K562 (cell line): ENCODE results near the gene PRLH. TPM values are rescaled to one million over a fixed set of nuclear protein-coding genes. Genes with fewer than 3 reads are reported as not detected.

Experiments used
- ATAC-seq: fragments of 200-7000 bp; cut with Tn5 transposase; 3 replicates; pipeline ENCODE4 v1.9.1; 2020; ENCODE audit warnings: moderate library complexity
- BruUV-seq: library from RNA; stranded (reverse); fragments of 400-500 nt; replicated peaks from 2 replicates; lab custom pipeline; 2021; lab: Mats Ljungman, UMichigan
- CTCF ChIA-PET: fragments of 300-600 bp; formaldehyde crosslinking; extraction: SDS; loops from one replicate; lab custom pipeline; 2021; ENCODE audit warnings: low intra/inter-chr PET ratio; lab: Yijun Ruan, JAX
- POLR2A ChIA-PET: fragments of 300-600, 350-650 bp; sonication (Branson Sonifier 250); formaldehyde crosslinking; extraction: SDS; loops from one replicate; lab custom pipeline; 2021; ENCODE audit warnings: antibody characterized with exemption, inconsistent platforms; lab: Yijun Ruan, JAX
- DNase-seq, 4 experiments: peaks; one replicate each; pipeline versions ENCODE4 v3.0.0 to v3.0.0-alpha.2; 2011 to 2018; ENCODE audit warnings: low spot score in 3 of 4, mixed read lengths in 3 of 4; ENCODE audit errors: extremely low read depth in 1 of 4
- FAIRE-seq: peaks from 2 replicates; lab custom pipeline; 2011; peaks lifted over from hg19 to GRCh38; lab: Jason Lieb, UNC
- H2AFZ ChIP-seq: 2 replicates; pipeline ENCODE4 v1.6.0; 2011; ENCODE audit warnings: low read depth, low read length, control low read depth, inconsistent platforms
- H3K27ac ChIP-seq: fragments of 200-600 bp; 3 replicates; pipeline ENCODE4 v1.8.0; 2011; ENCODE audit warnings: low read depth, mild to moderate bottlenecking, control low read depth, inconsistent platforms, low read length, moderate library complexity, mixed read lengths; ENCODE audit errors: extremely low read depth
- H3K27me3 ChIP-seq, 2 experiments: fragments of 300-600 bp in 1 of 2; 2 replicates in 1 of 2; 3 replicates in 1 of 2; pipeline versions ENCODE4 v1.6.0 to v1.8.0; 2011; ENCODE audit warnings: inconsistent platforms in 2 of 2, low read length in 2 of 2, mild to moderate bottlenecking in 1 of 2, mixed read lengths in 1 of 2, moderate library complexity in 1 of 2; ENCODE audit not compliant: control insufficient read depth in 2 of 2, insufficient read depth in 2 of 2
- H3K36me3 ChIP-seq: fragments of 300-600 bp; 3 replicates; pipeline ENCODE4 v1.8.0; 2011; ENCODE audit warnings: mild to moderate bottlenecking, low read length, inconsistent platforms; ENCODE audit not compliant: control insufficient read depth, insufficient read depth
- H3K4me1 ChIP-seq, 2 experiments: fragments of 200-600 bp in 1 of 2; replicated peaks in 1 of 2; 2 replicates in 1 of 2; 3 replicates in 1 of 2; pipeline versions ENCODE4 v1.5.1 to v1.8.0; 2011; ENCODE audit warnings: inconsistent platforms in 2 of 2, low read length in 2 of 2, mild to moderate bottlenecking in 1 of 2, mixed read lengths in 1 of 2, moderate library complexity in 1 of 2; ENCODE audit not compliant: control insufficient read depth in 2 of 2, insufficient read depth in 2 of 2
- H3K4me2 ChIP-seq: 2 replicates; pipeline ENCODE4 v1.6.1; 2011; ENCODE audit warnings: low read length, control low read depth, inconsistent platforms, mixed read lengths; ENCODE audit not compliant: insufficient read depth
- H3K4me3 ChIP-seq: fragments of 200-600 bp; sonication (generic), shearing (Covaris generic); 2 replicates; pipeline ENCODE4 v1.5.1; 2016; ENCODE audit warnings: control low read depth, inconsistent platforms
- H3K79me2 ChIP-seq: fragments of 200-600 bp; 3 replicates; pipeline ENCODE4 v1.8.0; 2011; ENCODE audit warnings: low read length, inconsistent platforms; ENCODE audit not compliant: control insufficient read depth, insufficient read depth
- H3K9ac ChIP-seq, 2 experiments: 2 replicates each; pipeline versions ENCODE4 v1.6.0 to v1.6.1; 2011; ENCODE audit warnings: low read depth in 2 of 2, low read length in 2 of 2, control low read depth in 1 of 2, inconsistent platforms in 1 of 2, mild to moderate bottlenecking in 1 of 2, mixed read lengths in 1 of 2; ENCODE audit not compliant: insufficient read depth in 1 of 2
- H3K9me1 ChIP-seq: one replicate; pipeline ENCODE4 v1.6.0; 2011; ENCODE audit warnings: inconsistent platforms, mild to moderate bottlenecking, low read length, moderate library complexity; ENCODE audit not compliant: control insufficient read depth, insufficient read depth
- H3K9me3 ChIP-seq: replicated peaks from 2 replicates; pipeline ENCODE4 v1.5.1; 2011; ENCODE audit warnings: low read depth, low read length, inconsistent platforms; ENCODE audit not compliant: control insufficient read depth, insufficient read depth
- H4K20me1 ChIP-seq: replicated peaks from 2 replicates; pipeline ENCODE4 v1.6.1; 2011; ENCODE audit warnings: low read length, inconsistent platforms, mixed read lengths; ENCODE audit not compliant: control insufficient read depth, insufficient read depth
- MECOM ChIP-seq: fragments of 250-450 bp; sonication (Bioruptor Pico); IDR thresholded peaks from 2 replicates; pipeline ENCODE4 v1.8.0; 2022; ENCODE audit warnings: inconsistent platforms
- WGBS: fragments of 100-300 bp; shearing (Covaris generic); methylation state at CpG from one replicate; pipeline ENCODE4 v1.1.6; 2016; ENCODE audit warnings: low coverage, mixed read lengths; ENCODE audit not compliant: insufficient coverage; ENCODE audit errors: missing lambda C conversion rate; 5-methylcytosine and 5-hydroxymethylcytosine counted together
- in situ Hi-C: fragments of 300-500 bp; cut with MboI; formaldehyde crosslinking; loops from 4 replicates; pipeline ENCODE4 v1.15.0; 2018; ENCODE audit warnings: inconsistent platforms, mixed read lengths
- intact Hi-C: fragments of 100-400 bp; cut with micrococcal nuclease; formaldehyde crosslinking; loops from 2 replicates; pipeline ENCODE4 v1.14.2; 2022
- polyA plus RNA-seq, 8 experiments: library from polyadenylated mRNA; depleted of rRNA in 4 of 8; stranded (reverse) in 5 of 8; unstranded in 3 of 8; fragments of >200 nt; fragmentation: Nextera tagmentation in 2 of 8; fragmentation: Illumina TruSeq in 1 of 8; extraction: Ambion mirVana in 2 of 8; extraction: Trizol in 1 of 8; gene quantifications; 2 replicates each; pipeline versions ENCODE4 v1.2.1 to v1.2.3, GENCODE V29; 2011 to 2014; ENCODE audit warnings: inconsistent platforms in 1 of 8, missing spikeins in 1 of 8
- total RNA-seq, 7 experiments: library from RNA; depleted of rRNA in 6 of 7; stranded (reverse); fragments of >200 nt in 6 of 7; fragmentation: Illumina TruSeq in 2 of 7; extraction: Trizol in 2 of 7; gene quantifications; 2 replicates each; pipeline versions ENCODE4 v1.2.1 to v1.2.3, GENCODE V29; 2011 to 2021; ENCODE audit warnings: low replicate concordance in 1 of 7
- TF ChIP-seq, protein P1 (sequence below), 2 experiments: fragments of 450-650 bp; formaldehyde crosslinking in 1 of 2; IDR thresholded peaks; 2 replicates each; pipeline versions ENCODE4 v1.4.0 to v1.6.1; 2014 to 2020; ENCODE audit warnings: mild to moderate bottlenecking in 2 of 2, borderline replicate concordance in 1 of 2, low read depth in 1 of 2

Gene PRLH
- total and polyA plus RNA-seq, 9 of the 15 experiments (the other 6 are each of a cell fraction or from before 2014, with no cell fraction given), result not detected

DNA sequence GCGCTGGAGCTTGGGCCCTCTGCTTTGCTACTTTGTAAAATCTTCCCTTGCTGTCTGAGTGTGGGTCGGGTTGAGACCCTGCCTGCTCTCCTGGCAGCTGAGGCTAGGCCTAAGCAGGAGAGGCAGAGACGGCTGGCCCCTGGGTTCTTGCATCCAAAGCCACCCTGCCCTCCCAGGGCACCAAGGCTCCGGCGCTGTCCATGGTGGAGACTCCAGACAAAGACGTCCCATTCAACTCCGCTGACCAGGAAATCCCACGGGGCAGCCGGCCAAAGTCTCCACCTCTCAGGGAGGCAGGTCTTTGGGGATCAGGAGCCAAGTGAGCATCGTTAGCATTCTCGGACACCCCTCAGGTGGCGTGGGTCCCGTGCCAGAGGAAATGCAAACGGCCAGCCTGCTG, 2.6 kb upstream of the PRLH start:
- BruUV-seq, result no TSS peak
- 2% methylated on average over 8 of the region's 14 CpGs for WGBS
- no peak for DNase-seq
- intact Hi-C loops, result no loop called here
- no peak overlapping the region for H3K4me2 ChIP-seq
- no peak for FAIRE-seq
- TF ChIP-seq MECOM (CRISPR knock-in tag), result no peak
- TF ChIP-seq, protein P1, sequence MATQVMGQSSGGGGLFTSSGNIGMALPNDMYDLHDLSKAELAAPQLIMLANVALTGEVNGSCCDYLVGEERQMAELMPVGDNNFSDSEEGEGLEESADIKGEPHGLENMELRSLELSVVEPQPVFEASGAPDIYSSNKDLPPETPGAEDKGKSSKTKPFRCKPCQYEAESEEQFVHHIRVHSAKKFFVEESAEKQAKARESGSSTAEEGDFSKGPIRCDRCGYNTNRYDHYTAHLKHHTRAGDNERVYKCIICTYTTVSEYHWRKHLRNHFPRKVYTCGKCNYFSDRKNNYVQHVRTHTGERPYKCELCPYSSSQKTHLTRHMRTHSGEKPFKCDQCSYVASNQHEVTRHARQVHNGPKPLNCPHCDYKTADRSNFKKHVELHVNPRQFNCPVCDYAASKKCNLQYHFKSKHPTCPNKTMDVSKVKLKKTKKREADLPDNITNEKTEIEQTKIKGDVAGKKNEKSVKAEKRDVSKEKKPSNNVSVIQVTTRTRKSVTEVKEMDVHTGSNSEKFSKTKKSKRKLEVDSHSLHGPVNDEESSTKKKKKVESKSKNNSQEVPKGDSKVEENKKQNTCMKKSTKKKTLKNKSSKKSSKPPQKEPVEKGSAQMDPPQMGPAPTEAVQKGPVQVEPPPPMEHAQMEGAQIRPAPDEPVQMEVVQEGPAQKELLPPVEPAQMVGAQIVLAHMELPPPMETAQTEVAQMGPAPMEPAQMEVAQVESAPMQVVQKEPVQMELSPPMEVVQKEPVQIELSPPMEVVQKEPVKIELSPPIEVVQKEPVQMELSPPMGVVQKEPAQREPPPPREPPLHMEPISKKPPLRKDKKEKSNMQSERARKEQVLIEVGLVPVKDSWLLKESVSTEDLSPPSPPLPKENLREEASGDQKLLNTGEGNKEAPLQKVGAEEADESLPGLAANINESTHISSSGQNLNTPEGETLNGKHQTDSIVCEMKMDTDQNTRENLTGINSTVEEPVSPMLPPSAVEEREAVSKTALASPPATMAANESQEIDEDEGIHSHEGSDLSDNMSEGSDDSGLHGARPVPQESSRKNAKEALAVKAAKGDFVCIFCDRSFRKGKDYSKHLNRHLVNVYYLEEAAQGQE (IDR thresholded peaks at IDR 0.05; ENCODE audit: borderline replicate concordance), result peak; percentile 76
- TF ChIP-seq, protein P1 (CRISPR knock-in tag; IDR thresholded peaks at IDR 0.05; ENCODE audit: low read depth), result peak; percentile 67; the same call in 1 of the 2 replicates
- H2AFZ ChIP-seq, result no peak overlapping the region
- no peak overlapping the region for H3K9ac ChIP-seq
- peaks cover 4 to 42% of the 10 kb centered on the region in 2 experiments; a peak in 4 of 5 replicates for H3K27me3 ChIP-seq
- ATAC-seq, result no peak
- H3K9me3 ChIP-seq, result no peaks in the 10 kb centered on the region; the same call in 1 of the 2 replicates
- no peak overlapping the region for H3K27ac ChIP-seq
- no peak overlapping the region for H3K4me3 ChIP-seq
- H3K36me3 ChIP-seq, result no peaks in the 10 kb centered on the region
- CTCF ChIA-PET, result no interaction called here
- H3K79me2 ChIP-seq, result no peaks in the 10 kb centered on the region
- in situ Hi-C loops, result loop anchor here (10.0 kb wide), 1 partner anchor 439 kb away; no protein-coding TSS in a partner anchor
- POLR2A ChIA-PET, result no interaction called here
- H3K9me1 ChIP-seq, result no peaks in the 10 kb centered on the region
- no peaks in the 10 kb centered on the region for H4K20me1 ChIP-seq
- H3K4me1 ChIP-seq, result no peaks in the 10 kb centered on the region; a peak in 2 of 5 replicates
